Measurements from ENCODE around the gene ESPN.

DNA sequence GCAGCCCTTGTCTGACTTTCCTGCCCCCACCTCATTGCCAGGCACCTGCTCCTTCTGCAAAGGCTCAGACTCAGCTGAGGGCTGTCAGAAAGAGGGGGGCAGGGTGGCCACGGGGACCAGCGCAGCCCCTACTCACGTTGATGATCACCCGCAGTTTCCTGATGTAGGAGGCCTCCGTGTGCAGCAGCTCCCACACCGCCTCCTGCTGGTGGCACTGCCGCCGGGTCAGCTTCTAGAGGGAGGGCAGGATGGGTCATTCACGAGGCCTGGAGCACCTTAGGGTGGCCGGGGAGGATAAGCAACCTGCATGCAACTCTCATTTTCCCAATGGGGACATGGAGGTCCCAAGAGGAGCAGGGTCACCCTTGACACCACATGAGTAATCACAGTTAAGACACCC, 47.8 kb downstream of the ESPN start:
- TF ChIP-seq, protein P1, sequence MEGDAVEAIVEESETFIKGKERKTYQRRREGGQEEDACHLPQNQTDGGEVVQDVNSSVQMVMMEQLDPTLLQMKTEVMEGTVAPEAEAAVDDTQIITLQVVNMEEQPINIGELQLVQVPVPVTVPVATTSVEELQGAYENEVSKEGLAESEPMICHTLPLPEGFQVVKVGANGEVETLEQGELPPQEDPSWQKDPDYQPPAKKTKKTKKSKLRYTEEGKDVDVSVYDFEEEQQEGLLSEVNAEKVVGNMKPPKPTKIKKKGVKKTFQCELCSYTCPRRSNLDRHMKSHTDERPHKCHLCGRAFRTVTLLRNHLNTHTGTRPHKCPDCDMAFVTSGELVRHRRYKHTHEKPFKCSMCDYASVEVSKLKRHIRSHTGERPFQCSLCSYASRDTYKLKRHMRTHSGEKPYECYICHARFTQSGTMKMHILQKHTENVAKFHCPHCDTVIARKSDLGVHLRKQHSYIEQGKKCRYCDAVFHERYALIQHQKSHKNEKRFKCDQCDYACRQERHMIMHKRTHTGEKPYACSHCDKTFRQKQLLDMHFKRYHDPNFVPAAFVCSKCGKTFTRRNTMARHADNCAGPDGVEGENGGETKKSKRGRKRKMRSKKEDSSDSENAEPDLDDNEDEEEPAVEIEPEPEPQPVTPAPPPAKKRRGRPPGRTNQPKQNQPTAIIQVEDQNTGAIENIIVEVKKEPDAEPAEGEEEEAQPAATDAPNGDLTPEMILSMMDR (IDR thresholded peaks at IDR 0.05), result no peak
- TF ChIP-seq EP300 (IDR thresholded peaks at IDR 0.05), result no peak
